BLaER1 treated with 17β-estradiol and CSF1 and Interleukin-3, amounts not matched to agents 10 nM and 100 nM (cell line): ENCODE results near the gene ATRNL1.

Experiments
- H3K27ac ChIP-seq, 11 experiments: shearing (Covaris generic); formaldehyde crosslinking; 2 replicates each; pipeline ENCODE4 v1.8.1; 2022
- H3K27me3 ChIP-seq, 11 experiments: shearing (Covaris generic); formaldehyde crosslinking; 2 replicates each; pipeline ENCODE4 v1.8.1; 2022
- H3K36me3 ChIP-seq, 11 experiments: shearing (Covaris generic); formaldehyde crosslinking; 2 replicates each; pipeline ENCODE4 v1.8.1; 2022
- H3K4me1 ChIP-seq, 10 experiments: shearing (Covaris generic); formaldehyde crosslinking; 2 replicates each; pipeline ENCODE4 v1.8.1; 2022
- H3K4me2 ChIP-seq, 11 experiments: shearing (Covaris generic); formaldehyde crosslinking; 2 replicates each; pipeline ENCODE4 v1.8.1; 2022
- H3K4me3 ChIP-seq, 10 experiments: shearing (Covaris generic); formaldehyde crosslinking; 2 replicates each; pipeline ENCODE4 v1.8.1; 2022
- H3K9ac ChIP-seq, 11 experiments: shearing (Covaris generic); formaldehyde crosslinking; 2 replicates each; pipeline ENCODE4 v1.8.1; 2022
- H3K9me3 ChIP-seq, 11 experiments: shearing (Covaris generic); formaldehyde crosslinking; replicated peaks in 1 of 11; 2 replicates each; pipeline ENCODE4 v1.8.1; 2022
- H4K20me1 ChIP-seq, 11 experiments: shearing (Covaris generic); formaldehyde crosslinking; 2 replicates each; pipeline ENCODE4 v1.8.1; 2022
- Cebpa-rat ChIP-seq, 11 experiments: shearing (Covaris generic); IDR thresholded peaks; 2 replicates each; pipeline ENCODE4 v1.8.1; 2022

Gene ATRNL1

GRCh38 chr10:115936926-115937767, 844.0 kb downstream of the ATRNL1 start:
- Histone ChIP-seq H3K9ac (no peak overlapping the region), H3K36me3 (no peaks in the 10 kb centered on the region), H3K27me3 (no peaks in the 10 kb centered on the region), H3K4me3 (no peak overlapping the region), H3K4me1 (peaks cover 11 to 57% (median 30%) of the 10 kb centered on the region in 10 experiments), H3K27ac (no peak overlapping the region), H4K20me1 (no peaks in the 10 kb centered on the region), H3K4me2 (no peak overlapping the region), H3K9me3 (peaks cover 7 to 60% (median 33%) of the 10 kb centered on the region in 11 experiments; a peak in 20 of 22 replicates)
- TF ChIP-seq Cebpa-rat (IDR thresholded peaks at IDR 0.05): no peak

GRCh38 chr10:115937768-115938056, 844.5 kb downstream of the ATRNL1 start:
- no peak overlapping the region for H3K4me2 ChIP-seq
- no peak for TF ChIP-seq Cebpa-rat (IDR thresholded peaks at IDR 0.05)
- no peak overlapping the region for H3K27ac ChIP-seq

GRCh38 chr10:115939101-115939854, 846.1 kb downstream of the ATRNL1 start:
- Histone ChIP-seq H3K4me1 (peaks cover 11 to 57% (median 30%) of the 10 kb centered on the region in 10 experiments), H3K36me3 (no peaks in the 10 kb centered on the region), H4K20me1 (no peaks in the 10 kb centered on the region), H3K4me2 (peak overlapping the region; percentile 39 to 75 (median 67)), H3K27ac (peak overlapping the region in 3 of 11 experiments; percentile 0 to 18 (median 7); a peak in 4 of 22 replicates), H3K4me3 (peak overlapping the region in 2 of 10 experiments; percentile 18 to 25; a peak in 2 of 20 replicates), H3K27me3 (no peaks in the 10 kb centered on the region), H3K9ac (no peak overlapping the region), H3K9me3 (peaks cover 7 to 78% (median 40%) of the 10 kb centered on the region in 11 experiments; a peak in 21 of 22 replicates)
- no peak for TF ChIP-seq Cebpa-rat (IDR thresholded peaks at IDR 0.05)

More at GRCh38 chr10:115937768-115938056, 844.5 kb downstream of the ATRNL1 start:
- Histone ChIP-seq H3K4me1 (peaks cover 11 to 57% (median 30%) of the 10 kb centered on the region in 10 experiments), H3K9me3 (peaks cover 7 to 65% (median 38%) of the 10 kb centered on the region in 11 experiments; a peak in 21 of 22 replicates), H3K27me3 (no peaks in the 10 kb centered on the region), H3K4me3 (no peak overlapping the region), H3K36me3 (no peaks in the 10 kb centered on the region), H3K9ac (no peak overlapping the region), H4K20me1 (no peaks in the 10 kb centered on the region)

- no peaks in the 10 kb centered on the region for H4K20me1 ChIP-seq
- H3K9ac ChIP-seq: no peak overlapping the region
- no peaks in the 10 kb centered on the region for H3K27me3 ChIP-seq
- peaks cover 11 to 43% (median 19%) of the 10 kb centered on the region in 10 experiments for H3K4me1 ChIP-seq
- no peak overlapping the region for H3K4me2 ChIP-seq
- H3K4me3 ChIP-seq: no peak overlapping the region
- no peak for TF ChIP-seq Cebpa-rat (IDR thresholded peaks at IDR 0.05)
- H3K36me3 ChIP-seq: no peaks in the 10 kb centered on the region
- H3K27ac ChIP-seq: no peak overlapping the region
- H3K9me3 ChIP-seq: peaks cover 7 to 68% (median 40%) of the 10 kb centered on the region in 11 experiments; a peak in 21 of 22 replicates
These were observed 848.2 kb downstream of the ATRNL1 start for GRCh38 chr10:115941361-115941771.

GRCh38 chr10:115942101-115942500, 848.9 kb downstream of the ATRNL1 start:
- no peak for TF ChIP-seq Cebpa-rat (IDR thresholded peaks at IDR 0.05)
- H3K9ac ChIP-seq: no peak overlapping the region
- H3K4me1 ChIP-seq: peaks cover 11 to 42% (median 19%) of the 10 kb centered on the region in 10 experiments
- H3K27me3 ChIP-seq: no peaks in the 10 kb centered on the region
- H3K9me3 ChIP-seq: peaks cover 7 to 63% (median 38%) of the 10 kb centered on the region in 11 experiments; a peak in 21 of 22 replicates
- H3K36me3 ChIP-seq: no peaks in the 10 kb centered on the region
- H3K27ac ChIP-seq: no peak overlapping the region
- no peak overlapping the region for H3K4me2 ChIP-seq
- H3K4me3 ChIP-seq: no peak overlapping the region
- H4K20me1 ChIP-seq: no peaks in the 10 kb centered on the region

GRCh38 chr10:115944538-115944937, 851.4 kb downstream of the ATRNL1 start:
- Histone ChIP-seq H3K4me2 (no peak overlapping the region), H3K27me3 (no peaks in the 10 kb centered on the region), H3K9me3 (peaks cover 7 to 44% (median 29%) of the 10 kb centered on the region in 11 experiments; a peak in 21 of 22 replicates), H4K20me1 (no peaks in the 10 kb centered on the region), H3K36me3 (no peaks in the 10 kb centered on the region), H3K9ac (no peak overlapping the region), H3K27ac (no peak overlapping the region), H3K4me3 (no peak overlapping the region), H3K4me1 (peaks cover under 1 to 18% (median 8%) of the 10 kb centered on the region in 10 experiments; a peak in 18 of 20 replicates)
- TF ChIP-seq Cebpa-rat (IDR thresholded peaks at IDR 0.05): no peak

GRCh38 chr10:115945701-115946445, 852.7 kb downstream of the ATRNL1 start:
- Histone ChIP-seq H3K36me3 (no peaks in the 10 kb centered on the region), H3K4me1 (peaks cover 0 to 12% (median 0%) of the 10 kb centered on the region in 10 experiments; a peak in 4 of 20 replicates), H3K4me3 (no peak overlapping the region), H3K27me3 (no peaks in the 10 kb centered on the region), H4K20me1 (no peaks in the 10 kb centered on the region), H3K9me3 (peaks cover 0 to 31% (median 15%) of the 10 kb centered on the region in 11 experiments; a peak in 18 of 22 replicates), H3K4me2 (no peak overlapping the region), H3K27ac (no peak overlapping the region), H3K9ac (no peak overlapping the region)
- no peak for TF ChIP-seq Cebpa-rat (IDR thresholded peaks at IDR 0.05)

GRCh38 chr10:115947104-115947503, 853.9 kb downstream of the ATRNL1 start:
- no peak overlapping the region for H3K27ac ChIP-seq
- H3K27me3 ChIP-seq: no peaks in the 10 kb centered on the region
- no peaks in the 10 kb centered on the region for H3K36me3 ChIP-seq
- peaks cover 0 to 19% (median 9%) of the 10 kb centered on the region in 11 experiments; a peak in 16 of 22 replicates for H3K9me3 ChIP-seq
- no peak for TF ChIP-seq Cebpa-rat (IDR thresholded peaks at IDR 0.05)
- H3K4me3 ChIP-seq: no peak overlapping the region
- H3K4me1 ChIP-seq: peaks cover 0 to 4% (median 0%) of the 10 kb centered on the region in 10 experiments; a peak in 3 of 20 replicates
- H4K20me1 ChIP-seq: no peaks in the 10 kb centered on the region
- H3K4me2 ChIP-seq: no peak overlapping the region
- no peak overlapping the region for H3K9ac ChIP-seq
